Testis (tissue), 2 donors: ENCODE measurements around the gene RDH16.

ENCODE experiments used
- POLR2A ChIP-seq: fragments of 450-650 bp; IDR thresholded peaks from one replicate; pipeline ENCODE4 v1.6.1; 2017; ENCODE audit warnings: antibody characterized with exemption, mild to moderate bottlenecking, moderate library complexity
- TF ChIP-seq, protein P1 (sequence below), 3 experiments: fragments of 450-650 bp in 2 of 3; fragments of 200-600 bp in 1 of 3; sonication (generic) in 1 of 3; IDR thresholded peaks; one replicate each; pipeline ENCODE4 v1.5.1; 2016 to 2019; ENCODE audit warnings: antibody characterized with exemption in 3 of 3, mild to moderate bottlenecking in 2 of 3, moderate library complexity in 1 of 3

GRCh38 chr12:56905852-56906251, 51.6 kb downstream of the RDH16 start:
- TF ChIP-seq, protein P1, sequence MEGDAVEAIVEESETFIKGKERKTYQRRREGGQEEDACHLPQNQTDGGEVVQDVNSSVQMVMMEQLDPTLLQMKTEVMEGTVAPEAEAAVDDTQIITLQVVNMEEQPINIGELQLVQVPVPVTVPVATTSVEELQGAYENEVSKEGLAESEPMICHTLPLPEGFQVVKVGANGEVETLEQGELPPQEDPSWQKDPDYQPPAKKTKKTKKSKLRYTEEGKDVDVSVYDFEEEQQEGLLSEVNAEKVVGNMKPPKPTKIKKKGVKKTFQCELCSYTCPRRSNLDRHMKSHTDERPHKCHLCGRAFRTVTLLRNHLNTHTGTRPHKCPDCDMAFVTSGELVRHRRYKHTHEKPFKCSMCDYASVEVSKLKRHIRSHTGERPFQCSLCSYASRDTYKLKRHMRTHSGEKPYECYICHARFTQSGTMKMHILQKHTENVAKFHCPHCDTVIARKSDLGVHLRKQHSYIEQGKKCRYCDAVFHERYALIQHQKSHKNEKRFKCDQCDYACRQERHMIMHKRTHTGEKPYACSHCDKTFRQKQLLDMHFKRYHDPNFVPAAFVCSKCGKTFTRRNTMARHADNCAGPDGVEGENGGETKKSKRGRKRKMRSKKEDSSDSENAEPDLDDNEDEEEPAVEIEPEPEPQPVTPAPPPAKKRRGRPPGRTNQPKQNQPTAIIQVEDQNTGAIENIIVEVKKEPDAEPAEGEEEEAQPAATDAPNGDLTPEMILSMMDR (IDR thresholded peaks at IDR 0.05), result no peak
- TF ChIP-seq POLR2A, result no peak
